ENCODE data around the gene RFNG.
A peak's percentile ranks its signal among the peaks of the same experiment; 100 is the strongest.

DNA sequence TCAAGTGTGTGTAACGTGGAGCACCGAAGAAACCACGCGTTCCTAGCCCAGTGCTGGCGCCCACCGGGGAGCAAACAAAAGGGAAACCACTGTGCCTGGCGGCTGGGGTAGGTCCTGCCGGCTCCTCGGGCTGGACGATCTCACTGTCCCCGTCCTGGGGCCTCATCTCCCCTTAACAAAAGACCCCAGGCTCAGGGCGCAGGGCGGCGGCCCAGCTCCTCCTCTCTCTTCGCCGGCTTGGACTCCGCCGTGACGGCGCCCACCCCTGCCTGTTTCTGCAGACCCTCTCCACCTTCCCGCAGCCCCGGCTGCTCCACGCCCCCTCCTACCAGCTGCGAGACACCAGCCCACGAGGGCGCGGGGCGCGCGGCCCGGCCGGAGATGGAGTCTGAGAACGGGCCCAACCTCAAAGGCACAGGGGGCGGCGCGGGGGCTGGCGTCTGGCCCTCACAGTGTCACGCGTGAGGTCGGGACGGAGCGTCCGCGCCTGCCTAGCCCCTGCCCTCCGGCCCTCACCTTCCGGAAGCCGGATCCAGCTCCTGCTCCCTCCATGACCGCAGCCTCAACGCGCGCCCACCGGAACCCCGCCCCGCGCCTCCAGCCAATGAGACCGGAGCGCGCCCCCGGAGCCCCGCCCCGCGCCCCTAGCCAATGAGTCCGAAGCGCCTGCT is 29.2 kb downstream of the RFNG start, which contains the start of gene CENPX:
- TF ChIP-seq, protein P1, sequence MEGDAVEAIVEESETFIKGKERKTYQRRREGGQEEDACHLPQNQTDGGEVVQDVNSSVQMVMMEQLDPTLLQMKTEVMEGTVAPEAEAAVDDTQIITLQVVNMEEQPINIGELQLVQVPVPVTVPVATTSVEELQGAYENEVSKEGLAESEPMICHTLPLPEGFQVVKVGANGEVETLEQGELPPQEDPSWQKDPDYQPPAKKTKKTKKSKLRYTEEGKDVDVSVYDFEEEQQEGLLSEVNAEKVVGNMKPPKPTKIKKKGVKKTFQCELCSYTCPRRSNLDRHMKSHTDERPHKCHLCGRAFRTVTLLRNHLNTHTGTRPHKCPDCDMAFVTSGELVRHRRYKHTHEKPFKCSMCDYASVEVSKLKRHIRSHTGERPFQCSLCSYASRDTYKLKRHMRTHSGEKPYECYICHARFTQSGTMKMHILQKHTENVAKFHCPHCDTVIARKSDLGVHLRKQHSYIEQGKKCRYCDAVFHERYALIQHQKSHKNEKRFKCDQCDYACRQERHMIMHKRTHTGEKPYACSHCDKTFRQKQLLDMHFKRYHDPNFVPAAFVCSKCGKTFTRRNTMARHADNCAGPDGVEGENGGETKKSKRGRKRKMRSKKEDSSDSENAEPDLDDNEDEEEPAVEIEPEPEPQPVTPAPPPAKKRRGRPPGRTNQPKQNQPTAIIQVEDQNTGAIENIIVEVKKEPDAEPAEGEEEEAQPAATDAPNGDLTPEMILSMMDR (IDR thresholded peaks at IDR 0.05; ENCODE audit: low read depth, low read length): no peak
- peak; percentile 74 for TF ChIP-seq POLR2A (IDR thresholded peaks at IDR 0.05; ENCODE audit: extremely low read depth, insufficient read length)
- TF ChIP-seq, protein P2, sequence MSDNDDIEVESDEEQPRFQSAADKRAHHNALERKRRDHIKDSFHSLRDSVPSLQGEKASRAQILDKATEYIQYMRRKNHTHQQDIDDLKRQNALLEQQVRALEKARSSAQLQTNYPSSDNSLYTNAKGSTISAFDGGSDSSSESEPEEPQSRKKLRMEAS (IDR thresholded peaks at IDR 0.05; ENCODE audit: low read depth, low read length): no peak

Data from NB4 (cell line).